ENCODE measurements around the gene AXIN1.

DNA sequence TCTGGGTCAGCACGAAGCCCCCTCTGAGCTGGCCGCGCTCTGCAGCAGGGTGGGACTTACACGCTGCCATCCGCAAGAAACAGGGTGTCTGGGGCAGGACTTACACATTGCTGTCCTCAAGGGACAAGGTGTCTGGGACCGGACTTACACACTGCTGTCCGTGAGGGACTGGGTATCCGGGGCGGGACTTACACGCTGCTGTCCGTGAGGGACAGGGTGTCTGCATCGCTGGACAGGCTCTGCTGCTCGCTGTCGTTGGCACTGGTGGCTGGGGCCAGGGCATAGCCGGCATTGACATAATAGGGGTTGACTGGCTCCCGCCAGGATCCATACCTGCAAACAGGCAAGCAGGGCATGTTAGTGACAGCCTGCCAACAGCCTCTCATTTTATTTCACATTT is 38.2 kb downstream of the AXIN1 start:
- no peak for TF ChIP-seq RAD21 (IDR thresholded peaks at IDR 0.05; ENCODE audit: low read depth)
- no peak for TF ChIP-seq TAF1 (IDR thresholded peaks at IDR 0.05; ENCODE audit: low read depth)
- TF ChIP-seq CEBPB (IDR thresholded peaks at IDR 0.05): no peak
- TF ChIP-seq MAX (IDR thresholded peaks at IDR 0.05): no peak
- TF ChIP-seq YY1 (IDR thresholded peaks at IDR 0.05; ENCODE audit: low read depth): no peak
- TF ChIP-seq EGR1 (IDR thresholded peaks at IDR 0.05): no peak
- TF ChIP-seq NFIC (IDR thresholded peaks at IDR 0.05): no peak
- no peak for TF ChIP-seq EP300 (IDR thresholded peaks at IDR 0.05; ENCODE audit: borderline replicate concordance)
- no peak for TF ChIP-seq TEAD4 (IDR thresholded peaks at IDR 0.05)
- no peak for TF ChIP-seq REST (IDR thresholded peaks at IDR 0.05; ENCODE audit: low read depth)
- no peak for TF ChIP-seq CREB1 (IDR thresholded peaks at IDR 0.05; ENCODE audit: low read depth)
- no peak for TF ChIP-seq USF1 (IDR thresholded peaks at IDR 0.05)

Measured in Ishikawa (cell line).